GM23338 (cell line): Measurements from ENCODE around the gene MED9. TPM values are rescaled to one million over a fixed set of nuclear protein-coding genes. Genes with fewer than 3 reads are reported as not detected.

Experiments
- ATAC-seq: fragments of 200-7000 bp; cut with Tn5 transposase; 3 replicates; pipeline ENCODE4 v1.9.1; 2020
- DNase-seq: peaks from one replicate; pipeline ENCODE4 v3.0.0-alpha.2; 2015; ENCODE audit warnings: low spot score
- H2AFZ ChIP-seq: fragments of 200-600 bp; sonication (generic); 2 replicates; pipeline ENCODE4 v1.8.0; 2016; ENCODE audit warnings: antibody characterized with exemption, mild to moderate bottlenecking, moderate library complexity
- H3F3A ChIP-seq: fragments of 200-600 bp; sonication (generic); replicated peaks from 2 replicates; pipeline ENCODE4 v1.8.0; 2017; ENCODE audit warnings: antibody characterized with exemption, mixed run types, low read depth
- H3K27ac ChIP-seq: fragments of 200-600 bp; sonication (generic); 2 replicates; pipeline ENCODE4 v1.6.1; 2016; ENCODE audit warnings: low read depth
- H3K27me3 ChIP-seq: fragments of 200-600 bp; sonication (generic); 2 replicates; pipeline ENCODE4 v1.8.0; 2016; ENCODE audit warnings: mild to moderate bottlenecking, mixed run types, moderate library complexity; ENCODE audit not compliant: insufficient read depth
- H3K36me3 ChIP-seq: fragments of 200-600 bp; sonication (generic); 2 replicates; pipeline ENCODE4 v1.8.0; 2016; ENCODE audit warnings: mild to moderate bottlenecking; ENCODE audit not compliant: insufficient read depth
- H3K4me1 ChIP-seq: fragments of 200-600 bp; sonication (generic); 2 replicates; pipeline ENCODE4 v1.8.0; 2016; ENCODE audit warnings: mild to moderate bottlenecking, moderate library complexity; ENCODE audit not compliant: insufficient read depth
- H3K4me2 ChIP-seq: fragments of 200-600 bp; sonication (generic); 2 replicates; pipeline ENCODE4 v1.7.1; 2017; ENCODE audit warnings: mixed run types
- H3K4me3 ChIP-seq: fragments of 200-600 bp; sonication (generic); 2 replicates; pipeline ENCODE4 v1.6.1; 2016; ENCODE audit warnings: mixed run types
- H3K79me2 ChIP-seq: fragments of 200-600 bp; sonication (generic); replicated peaks from 2 replicates; pipeline ENCODE4 v1.8.0; 2017; ENCODE audit warnings: mild to moderate bottlenecking; ENCODE audit not compliant: insufficient read depth
- H3K9me2 ChIP-seq: fragments of 200-600 bp; sonication (generic); 2 replicates; pipeline ENCODE4 v1.8.0; 2017; ENCODE audit not compliant: insufficient read depth
- H4K20me1 ChIP-seq: fragments of 200-600 bp; sonication (generic); replicated peaks from 2 replicates; pipeline ENCODE4 v1.8.0; 2017; ENCODE audit warnings: mild to moderate bottlenecking; ENCODE audit not compliant: insufficient read depth
- H3K27ac Mint-ChIP-seq: 2 replicates; pipeline ENCODE4 v1.8.0; 2020; ENCODE audit warnings: inconsistent platforms, mild to moderate bottlenecking, moderate library complexity, mixed read lengths
- H3K27me3 Mint-ChIP-seq: 3 replicates; pipeline ENCODE4 v1.8.0; 2022; ENCODE audit warnings: low read depth, mild to moderate bottlenecking, moderate library complexity, mixed read lengths, inconsistent platforms; ENCODE audit not compliant: insufficient read depth, poor library complexity
- H3K36me3 Mint-ChIP-seq: 3 replicates; pipeline ENCODE4 v1.8.0; 2021; ENCODE audit warnings: low read depth, mild to moderate bottlenecking, inconsistent platforms, moderate library complexity, mixed read lengths
- H3K4me1 Mint-ChIP-seq: 3 replicates; pipeline ENCODE4 v1.8.0; 2020; ENCODE audit warnings: mild to moderate bottlenecking, inconsistent platforms, mixed read lengths
- H3K4me3 Mint-ChIP-seq: 3 replicates; pipeline ENCODE4 v1.8.0; 2021; ENCODE audit warnings: moderate library complexity, mild to moderate bottlenecking, inconsistent platforms, mixed read lengths
- H3K9me3 Mint-ChIP-seq: 3 replicates; pipeline ENCODE4 v1.8.0; 2020; ENCODE audit warnings: moderate library complexity, mild to moderate bottlenecking, inconsistent platforms, mixed read lengths
- CREB1 ChIP-seq: fragments of 250-450 bp; sonication (Bioruptor Pico); IDR thresholded peaks from 2 replicates; pipeline ENCODE4 v1.5.0; 2020; ENCODE audit warnings: low read depth, mild to moderate bottlenecking, moderate library complexity
- CTCF ChIP-seq, 2 experiments: fragments of 200-600 bp in 1 of 2; sonication (generic) in 1 of 2; conservative IDR thresholded peaks; 2 replicates each; pipeline versions ENCODE4 v1.5.1 to v1.6.1; 2016 to 2017; ENCODE audit warnings: antibody characterized with exemption in 2 of 2, low read depth in 2 of 2, mild to moderate bottlenecking in 2 of 2, moderate library complexity in 1 of 2
- EZH2 ChIP-seq: fragments of 200-600 bp; sonication (generic); IDR thresholded peaks from one replicate; pipeline ENCODE4 v1.8.0; 2017; ENCODE audit warnings: antibody characterized with exemption, mild to moderate bottlenecking, low read depth; ENCODE audit not compliant: unreplicated experiment
- EZH2phosphoT487 ChIP-seq: fragments of 200-600 bp; sonication (generic); IDR thresholded peaks from one replicate; pipeline ENCODE4 v1.8.1; 2018; ENCODE audit warnings: antibody characterized with exemption; ENCODE audit not compliant: unreplicated experiment
- JUNB ChIP-seq: IDR thresholded peaks from one replicate; pipeline ENCODE4 v1.6.1; 2016; ENCODE audit warnings: antibody characterized with exemption; ENCODE audit not compliant: unreplicated experiment
- NANOG ChIP-seq: IDR thresholded peaks from 2 replicates; pipeline ENCODE4 v1.6.1; 2016; ENCODE audit warnings: antibody characterized with exemption, borderline replicate concordance
- POLR2AphosphoS5 ChIP-seq: IDR thresholded peaks from 2 replicates; pipeline ENCODE4 v1.6.1; 2016; ENCODE audit warnings: antibody characterized with exemption, low read depth
- REST ChIP-seq: IDR thresholded peaks from one replicate; pipeline ENCODE4 v1.6.1; 2018; ENCODE audit warnings: antibody characterized with exemption; ENCODE audit not compliant: unreplicated experiment
- ZNF331 ChIP-seq: fragments of 250-450 bp; sonication (Bioruptor Pico); IDR thresholded peaks from 2 replicates; pipeline ENCODE4 v1.5.0; 2020; ENCODE audit warnings: low read depth, mild to moderate bottlenecking, moderate library complexity
- ZNF462 ChIP-seq: fragments of 250-450 bp; sonication (Bioruptor Pico); IDR thresholded peaks from 2 replicates; pipeline ENCODE4 v1.5.0; 2020; ENCODE audit warnings: mild to moderate bottlenecking, moderate library complexity
- polyA plus RNA-seq: library from polyadenylated mRNA; unstranded; fragments of >200 nt; fragmentation: Nextera tagmentation; extraction: Ambion mirVana; gene quantifications from 2 replicates; pipeline ENCODE4 v1.2.1, GENCODE V29; 2016
- total RNA-seq: library from RNA; depleted of rRNA; stranded (reverse); fragments of >200 nt; shearing (Covaris generic); gene quantifications from 2 replicates; pipeline ENCODE4 v1.2.3, GENCODE V29; 2014

MED9 gene
- total and polyA plus RNA-seq, 2 experiments from 2014 or later = 17.3 to 19.9 TPM

- no peak for TF ChIP-seq CTCF (conservative IDR thresholded peaks at IDR 0.05; ENCODE audit: low read depth in 2 of 2)
- TF ChIP-seq JUNB = no peak
- TF ChIP-seq NANOG = no peak
- TF ChIP-seq POLR2AphosphoS5 = no peak
- TF ChIP-seq EZH2phosphoT487 = no peak
- no peak for TF ChIP-seq ZNF331 (CRISPR knock-in tag)
- TF ChIP-seq CREB1 (CRISPR knock-in tag) = no peak
Observed at GRCh38 chr17:17484451-17484899, 7.7 kb downstream of the MED9 start (continued).

GRCh38 chr17:17485420-17485819 is 8.6 kb downstream of the MED9 start:
- H3K27me3 Mint-ChIP-seq = no peaks in the 10 kb centered on the region
- H3K4me1 Mint-ChIP-seq = 0 out of 3 replicates have a peak, but pooled peaks cover 2% of the 10 kb centered on the region
- Histone ChIP-seq H4K20me1 (peaks cover 19% of the 10 kb centered on the region; the same call in 1 of the 2 replicates), H3K79me2 (peaks cover 50% of the 10 kb centered on the region), H3K4me1 (no peaks in the 10 kb centered on the region), H3K27me3 (no peaks in the 10 kb centered on the region), H3K4me2 (no peak overlapping the region), H3F3A (no peaks in the 10 kb centered on the region), H3K4me3 (no peak overlapping the region), H3K36me3 (peaks cover 7% of the 10 kb centered on the region), H2AFZ (no peak overlapping the region), H3K9me2 (no peaks in the 10 kb centered on the region), H3K27ac (no peak overlapping the region)
- H3K27ac Mint-ChIP-seq = no peak overlapping the region
- ATAC-seq (no peak), DNase-seq (no peak)
- TF ChIP-seq EZH2 (no peak), REST (no peak), NANOG (no peak), ZNF462 (CRISPR knock-in tag) (no peak), POLR2AphosphoS5 (no peak), EZH2phosphoT487 (no peak)
- peaks cover 38% of the 10 kb centered on the region for H3K36me3 Mint-ChIP-seq
- H3K9me3 Mint-ChIP-seq = no peaks in the 10 kb centered on the region
- no peak overlapping the region for H3K4me3 Mint-ChIP-seq
